AG04449 (cell line): ENCODE measurements around the gene GSTCD.
A peak's percentile ranks its signal among the peaks of the same experiment; 100 is the strongest.

ENCODE experiments used
- CTCF ChIA-PET: fragments of 350-600 bp; formaldehyde crosslinking; extraction: SDS; loops from one replicate; lab custom pipeline; 2021; ENCODE audit warnings: antibody characterized with exemption; lab: Yijun Ruan, JAX
- POLR2A ChIA-PET: fragments of 400-600, 350-600 bp; formaldehyde crosslinking; extraction: SDS; loops from one replicate; lab custom pipeline; 2020; ENCODE audit warnings: antibody characterized with exemption, inconsistent platforms; lab: Yijun Ruan, JAX
- DNase-seq: peaks from one replicate; pipeline ENCODE4 v3.0.0-alpha.2; 2010; ENCODE audit warnings: low read depth, low spot score
- H3K4me3 ChIP-seq: 2 replicates; pipeline ENCODE4 v1.5.1; 2011; ENCODE audit warnings: low read depth, mild to moderate bottlenecking, control low read depth, low read length
- CTCF ChIP-seq: IDR thresholded peaks from one replicate; pipeline ENCODE4 v1.5.1; 2011; ENCODE audit warnings: mild to moderate bottlenecking, moderate library complexity, low read length, control low read depth, inconsistent platforms; ENCODE audit not compliant: insufficient read depth; ENCODE audit errors: missing control alignments

Gene GSTCD

GRCh38 chr4:105871997-105872396, 163.4 kb downstream of the GSTCD start:
- TF ChIP-seq CTCF = no peak
- CTCF ChIA-PET = no interaction called here
- POLR2A ChIA-PET = no interaction called here

GRCh38 chr4:105875233-105875632, 166.6 kb downstream of the GSTCD start:
- TF ChIP-seq CTCF = no peak
- ChIA-PET CTCF (no interaction called here), POLR2A (no interaction called here)
- no peak overlapping the region for H3K4me3 ChIP-seq
- DNase-seq = no peak

More at GRCh38 chr4:105871997-105872396, 163.4 kb downstream of the GSTCD start:
- H3K4me3 ChIP-seq = no peak overlapping the region
- DNase-seq = no peak

- H3K4me3 ChIP-seq = no peak overlapping the region
- ChIA-PET CTCF (no interaction called here), POLR2A (no interaction called here)
- DNase-seq = no peak
- TF ChIP-seq CTCF = no peak
Observed at GRCh38 chr4:105878668-105879067, 170.1 kb downstream of the GSTCD start.

GRCh38 chr4:105887508-105887907, 178.9 kb downstream of the GSTCD start:
- no peak for TF ChIP-seq CTCF
- ChIA-PET POLR2A (no interaction called here), CTCF (no interaction called here)

GRCh38 chr4:105894660-105895582, 186.3 kb downstream of the GSTCD start, which contains the start of gene NPNT:
NPNT (plus strand) TSS chr4:105895471; CDS start chr4:105895653, 182 bp downstream.
- peak within 1 kb of the TSS; percentile 20 for H3K4me3 ChIP-seq
- ChIA-PET CTCF (no interaction called here), POLR2A (no interaction called here)
- no peak for TF ChIP-seq CTCF
- no peak for DNase-seq

More at GRCh38 chr4:105887508-105887907, 178.9 kb downstream of the GSTCD start:
- no peak for DNase-seq
- H3K4me3 ChIP-seq = no peak overlapping the region

- ChIA-PET CTCF (no interaction called here), POLR2A (no interaction called here)
- no peak for TF ChIP-seq CTCF
- peak overlapping the region; percentile 6; the same call in 1 of the 2 replicates for H3K4me3 ChIP-seq
- DNase-seq = no peak
Observed at GRCh38 chr4:105895583-105896460, 187.2 kb downstream of the GSTCD start.
